Smooth muscle cell (in vitro differentiated cells): ENCODE results near the gene RANBP2. TPM values are rescaled to one million over a fixed set of nuclear protein-coding genes. Genes with fewer than 3 reads are reported as not detected.

Experiments used
- DNase-seq: peaks from one replicate; lab custom pipeline; 2025; ENCODE audit not compliant: unreplicated experiment; lab: John Stamatoyannopoulos, UW
- H2AFZ ChIP-seq: fragments of 200-600 bp; sonication (generic); 2 replicates; pipeline ENCODE4 v1.6.0; 2016; ENCODE audit warnings: antibody characterized with exemption, low read depth, mild to moderate bottlenecking
- H3F3A ChIP-seq: fragments of 200-600 bp; sonication (generic); 2 replicates; pipeline ENCODE4 v1.6.0; 2017; ENCODE audit warnings: antibody characterized with exemption, low read depth
- H3K27ac ChIP-seq: fragments of 200-600 bp; sonication (generic); 2 replicates; pipeline ENCODE4 v1.5.1; 2016; ENCODE audit warnings: low read depth, mild to moderate bottlenecking
- H3K27me3 ChIP-seq: fragments of 200-600 bp; sonication (generic); 2 replicates; pipeline ENCODE4 v1.6.1; 2016; ENCODE audit warnings: low read depth, mild to moderate bottlenecking
- H3K36me3 ChIP-seq: fragments of 200-600 bp; sonication (generic); 2 replicates; pipeline ENCODE4 v1.5.1; 2016; ENCODE audit warnings: low read depth
- H3K4me1 ChIP-seq: fragments of 200-600 bp; sonication (generic); 2 replicates; pipeline ENCODE4 v1.5.1; 2016; ENCODE audit warnings: low read depth
- H3K4me2 ChIP-seq: fragments of 200-600 bp; sonication (generic); 2 replicates; pipeline ENCODE4 v1.6.0; 2016; ENCODE audit warnings: mild to moderate bottlenecking
- H3K4me3 ChIP-seq: fragments of 200-600 bp; sonication (generic); 2 replicates; pipeline ENCODE4 v1.5.1; 2016; ENCODE audit warnings: mild to moderate bottlenecking
- H3K79me2 ChIP-seq: fragments of 200-600 bp; sonication (generic); 2 replicates; pipeline ENCODE4 v1.6.0; 2016; ENCODE audit warnings: low read depth, mild to moderate bottlenecking
- H3K9ac ChIP-seq: fragments of 200-600 bp; sonication (generic); 2 replicates; pipeline ENCODE4 v1.6.0; 2016; ENCODE audit warnings: low read depth
- H3K9me3 ChIP-seq: fragments of 200-600 bp; sonication (generic); replicated peaks from 2 replicates; pipeline ENCODE4 v1.5.1; 2016; ENCODE audit warnings: low read depth
- H4K20me1 ChIP-seq: fragments of 200-600 bp; sonication (generic); 2 replicates; pipeline ENCODE4 v1.6.0; 2016; ENCODE audit warnings: low read depth
- CTCF ChIP-seq: fragments of 200-600 bp; sonication (generic); IDR thresholded peaks from 2 replicates; pipeline ENCODE4 v1.5.1; 2017; ENCODE audit warnings: borderline replicate concordance, mild to moderate bottlenecking, antibody characterized with exemption; ENCODE audit not compliant: insufficient read depth, poor library complexity, severe bottlenecking
- WGBS: methylation state at CpG from one replicate; pipeline ENCODE4 v1.1.7; 2016; ENCODE audit warnings: low lambda C conversion rate; 5-methylcytosine and 5-hydroxymethylcytosine counted together
- polyA plus RNA-seq: library from polyadenylated mRNA; unstranded; fragments of >200 nt; fragmentation: Nextera tagmentation; extraction: Ambion mirVana; gene quantifications from 2 replicates; pipeline ENCODE4 v1.2.1, GENCODE V29; 2016
- total RNA-seq: library from RNA; depleted of rRNA; stranded (reverse); fragments of >200 nt; gene quantifications from 2 replicates; pipeline ENCODE4 v1.2.3, GENCODE V29; 2014

Gene RANBP2
- total and polyA plus RNA-seq, 2 experiments from 2014 or later = 7.8 to 56.9 TPM

- TF ChIP-seq CTCF = no peak
- Histone ChIP-seq H3K9ac (no peak overlapping the region), H3K4me3 (no peak overlapping the region), H2AFZ (no peak overlapping the region), H3K27ac (no peak overlapping the region), H3K9me3 (no peaks in the 10 kb centered on the region), H4K20me1 (no peaks in the 10 kb centered on the region), H3K4me1 (no peaks in the 10 kb centered on the region), H3K27me3 (no peaks in the 10 kb centered on the region), H3K79me2 (no peaks in the 10 kb centered on the region), H3F3A (no peaks in the 10 kb centered on the region), H3K4me2 (no peak overlapping the region), H3K36me3 (peaks cover 13% of the 10 kb centered on the region)
- WGBS = 95% methylated on average over 7 of the region's 7 CpGs
- DNase-seq = no peak
Measured at GRCh38 chr2:108803045-108803736, 83.9 kb downstream of the RANBP2 start.

- DNase-seq = no peak
- Histone ChIP-seq H3K9ac (no peak overlapping the region), H3F3A (no peaks in the 10 kb centered on the region), H3K4me1 (no peaks in the 10 kb centered on the region), H3K4me2 (no peak overlapping the region), H3K79me2 (peaks cover 13% of the 10 kb centered on the region), H3K9me3 (peaks cover 16% of the 10 kb centered on the region), H2AFZ (no peak overlapping the region), H3K36me3 (peaks cover 6% of the 10 kb centered on the region), H3K4me3 (no peak overlapping the region), H3K27ac (no peak overlapping the region), H3K27me3 (no peaks in the 10 kb centered on the region), H4K20me1 (no peaks in the 10 kb centered on the region)
- no peak for TF ChIP-seq CTCF
- 94% methylated on average over 1 of the region's 1 CpG for WGBS
Measured at GRCh38 chr2:108805032-108805431, 85.8 kb downstream of the RANBP2 start.

- Histone ChIP-seq H2AFZ (no peak overlapping the region), H3K4me3 (no peak overlapping the region), H3K27me3 (no peaks in the 10 kb centered on the region), H3K4me2 (no peak overlapping the region), H4K20me1 (no peaks in the 10 kb centered on the region), H3K36me3 (peaks cover 6% of the 10 kb centered on the region), H3K79me2 (peaks cover 20% of the 10 kb centered on the region), H3K9me3 (peaks cover 18% of the 10 kb centered on the region), H3F3A (no peaks in the 10 kb centered on the region), H3K27ac (no peak overlapping the region), H3K9ac (no peak overlapping the region), H3K4me1 (no peaks in the 10 kb centered on the region)
- WGBS = 100% methylated on average over 1 of the region's 1 CpG
- DNase-seq = no peak
- TF ChIP-seq CTCF = no peak
Measured at GRCh38 chr2:108805782-108806181, 86.5 kb downstream of the RANBP2 start.
